VCaP (cell line): Measurements from ENCODE around the gene C16orf74.

Experiments used
- H3K27ac ChIP-seq: fragments of 450-650 bp; 2 replicates; pipeline ENCODE4 v1.5.1; 2017
- TF ChIP-seq, protein P1 (sequence below): fragments of 450-650 bp; conservative IDR thresholded peaks from 2 replicates; pipeline ENCODE4 v1.5.1; 2017; ENCODE audit warnings: mild to moderate bottlenecking, moderate library complexity

Gene C16orf74

DNA sequence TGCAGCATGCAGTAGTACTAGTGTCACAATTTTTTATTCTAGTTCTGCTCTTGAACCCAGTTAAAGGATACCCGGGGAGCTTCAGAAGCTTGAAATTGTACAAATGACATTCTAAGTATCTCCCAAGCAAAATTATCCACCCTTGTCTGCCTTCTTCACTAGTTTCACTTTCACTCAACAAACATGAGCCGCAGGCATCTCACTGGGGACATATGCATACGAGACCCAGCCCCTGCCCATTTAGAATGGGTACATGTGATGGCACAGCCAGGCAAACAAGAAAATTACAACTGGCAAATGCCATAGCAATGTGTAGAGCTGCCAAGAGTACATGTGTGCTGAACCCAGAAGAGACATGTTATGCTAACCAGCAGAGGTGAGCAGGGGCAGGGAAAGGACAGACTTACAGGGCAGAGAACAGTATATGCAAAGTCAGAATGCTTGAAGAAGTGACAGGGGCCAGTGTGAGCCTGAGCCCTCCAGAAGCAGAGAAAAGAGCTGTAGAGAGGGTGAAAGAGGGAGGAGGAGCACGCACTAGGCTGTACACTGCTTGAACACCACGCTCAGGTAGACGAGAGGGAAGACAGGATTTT is 70.4 kb downstream of the C16orf74 start:
- H3K27ac ChIP-seq = no peak overlapping the region
- TF ChIP-seq, protein P1, sequence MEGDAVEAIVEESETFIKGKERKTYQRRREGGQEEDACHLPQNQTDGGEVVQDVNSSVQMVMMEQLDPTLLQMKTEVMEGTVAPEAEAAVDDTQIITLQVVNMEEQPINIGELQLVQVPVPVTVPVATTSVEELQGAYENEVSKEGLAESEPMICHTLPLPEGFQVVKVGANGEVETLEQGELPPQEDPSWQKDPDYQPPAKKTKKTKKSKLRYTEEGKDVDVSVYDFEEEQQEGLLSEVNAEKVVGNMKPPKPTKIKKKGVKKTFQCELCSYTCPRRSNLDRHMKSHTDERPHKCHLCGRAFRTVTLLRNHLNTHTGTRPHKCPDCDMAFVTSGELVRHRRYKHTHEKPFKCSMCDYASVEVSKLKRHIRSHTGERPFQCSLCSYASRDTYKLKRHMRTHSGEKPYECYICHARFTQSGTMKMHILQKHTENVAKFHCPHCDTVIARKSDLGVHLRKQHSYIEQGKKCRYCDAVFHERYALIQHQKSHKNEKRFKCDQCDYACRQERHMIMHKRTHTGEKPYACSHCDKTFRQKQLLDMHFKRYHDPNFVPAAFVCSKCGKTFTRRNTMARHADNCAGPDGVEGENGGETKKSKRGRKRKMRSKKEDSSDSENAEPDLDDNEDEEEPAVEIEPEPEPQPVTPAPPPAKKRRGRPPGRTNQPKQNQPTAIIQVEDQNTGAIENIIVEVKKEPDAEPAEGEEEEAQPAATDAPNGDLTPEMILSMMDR = no peak

- TF ChIP-seq, protein P1 = no peak
- no peak overlapping the region for H3K27ac ChIP-seq
These were observed 71.0 kb downstream of the C16orf74 start for GRCh38 chr16:85679870-85680269.

DNA sequence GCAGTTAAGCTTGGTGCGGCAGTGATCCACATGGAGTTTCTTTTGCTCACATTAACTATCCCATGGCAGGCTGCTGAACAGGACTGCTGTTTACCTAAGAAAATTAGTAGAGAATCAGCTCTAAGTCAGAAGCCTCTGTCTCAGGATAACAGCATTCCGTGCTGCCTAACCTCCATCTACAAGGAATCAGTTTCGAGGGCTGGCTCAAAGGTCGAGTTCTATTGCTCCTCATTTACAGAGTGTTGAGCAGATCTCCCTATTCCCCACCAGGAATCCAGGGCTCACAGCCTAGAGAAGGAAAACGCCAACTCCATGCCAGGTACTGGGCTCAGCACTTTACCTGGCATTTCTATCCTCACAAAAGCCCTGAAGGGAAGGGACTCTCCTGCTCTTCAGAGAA is 72.1 kb downstream of the C16orf74 start:
- TF ChIP-seq, protein P1 = no peak
- no peak overlapping the region for H3K27ac ChIP-seq

GRCh38 chr16:85678016-85678415 is 72.9 kb downstream of the C16orf74 start:
- no peak overlapping the region for H3K27ac ChIP-seq
- TF ChIP-seq, protein P1 = no peak

DNA sequence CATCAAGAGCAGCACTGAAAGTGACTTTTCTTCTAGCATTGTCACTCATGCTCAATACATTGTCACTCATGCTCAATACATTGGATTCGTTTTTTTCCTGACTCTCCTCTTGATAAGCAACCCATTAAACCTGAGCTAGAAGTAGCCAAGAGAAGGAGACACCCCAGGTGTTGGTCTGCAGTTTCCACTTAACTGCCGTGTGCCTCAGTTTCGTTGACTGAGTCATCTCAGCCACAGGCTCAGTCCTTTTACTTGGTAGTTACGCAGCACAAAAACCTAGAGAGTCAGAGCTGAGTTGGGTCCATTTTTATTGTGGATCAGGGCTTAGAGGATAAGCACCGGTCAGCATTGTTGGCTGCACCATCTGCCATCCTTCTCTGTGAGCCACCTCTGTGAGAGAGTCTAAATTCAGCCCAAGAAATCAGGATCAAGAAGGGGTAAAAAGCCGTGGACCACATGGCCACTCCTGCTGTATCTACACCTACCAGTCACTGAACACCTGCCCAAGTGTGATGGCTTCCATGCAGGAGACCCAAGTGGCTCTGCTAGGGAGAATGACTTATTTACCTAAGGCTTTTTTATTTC is 73.4 kb downstream of the C16orf74 start:
- H3K27ac ChIP-seq = no peak overlapping the region
- TF ChIP-seq, protein P1 = no peak

GRCh38 chr16:85676466-85676865 is 74.4 kb downstream of the C16orf74 start:
- TF ChIP-seq, protein P1 = no peak
- H3K27ac ChIP-seq = no peak overlapping the region

DNA sequence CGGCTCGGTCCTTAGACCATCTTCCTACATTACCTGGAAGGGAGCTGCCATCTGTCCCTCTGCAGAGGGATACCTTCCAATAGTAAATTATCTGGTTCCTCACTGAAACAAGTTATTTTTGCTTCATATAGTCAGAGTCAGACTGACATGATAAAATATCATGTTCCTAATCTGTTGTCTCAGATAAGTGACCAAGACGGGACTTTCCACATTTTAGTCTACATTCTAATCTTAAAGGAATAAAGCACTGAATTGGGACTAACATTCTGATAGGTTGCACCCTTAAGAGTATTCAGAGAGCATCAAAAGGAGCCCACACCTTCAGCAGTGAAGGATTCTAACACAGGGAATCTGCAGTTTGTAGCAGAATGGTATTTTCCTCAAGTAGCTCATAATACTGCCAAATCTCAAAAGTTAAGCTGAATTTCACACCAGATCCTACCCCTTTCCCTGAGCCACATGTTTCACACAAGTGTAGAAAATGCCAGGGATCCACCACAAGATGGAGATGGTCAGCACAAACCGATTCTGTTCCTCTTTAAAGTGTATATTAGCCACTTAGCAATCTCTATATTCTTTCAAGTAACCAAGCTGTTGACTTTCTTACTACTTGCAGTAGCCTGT is 75.5 kb downstream of the C16orf74 start:
- TF ChIP-seq, protein P1 = peak; percentile 29; the same call in 1 of the 2 replicates
- no peak overlapping the region for H3K27ac ChIP-seq
